Frontal cortex (tissue), 4 donors: ENCODE measurements around the gene RASGRP3. TPM values are rescaled to one million over a fixed set of nuclear protein-coding genes. Genes with fewer than 3 reads are reported as not detected.

Source experiments
- DNase-seq, 2 donors: peaks; one replicate each; pipeline ENCODE4 v3.0.0; 2012; ENCODE audit warnings: low spot score in 2 of 2
- FAIRE-seq: peaks from 2 replicates; lab custom pipeline; 2012; peaks lifted over from hg19 to GRCh38; lab: Jason Lieb, UNC
- total RNA-seq: library from RNA; depleted of rRNA; stranded (reverse); fragments of >200 nt; gene quantifications from one replicate; pipeline ENCODE4 v1.2.3, GENCODE V29; 2014
- donor health status: control.
- donor health status: control.
- donor health status: control.

Gene RASGRP3
- total RNA-seq, 1 donor from 2014 or later: 7.7 TPM

GRCh38 chr2:33559328-33559727, 82.9 kb downstream of the RASGRP3 start:
- no peak for FAIRE-seq

DNA sequence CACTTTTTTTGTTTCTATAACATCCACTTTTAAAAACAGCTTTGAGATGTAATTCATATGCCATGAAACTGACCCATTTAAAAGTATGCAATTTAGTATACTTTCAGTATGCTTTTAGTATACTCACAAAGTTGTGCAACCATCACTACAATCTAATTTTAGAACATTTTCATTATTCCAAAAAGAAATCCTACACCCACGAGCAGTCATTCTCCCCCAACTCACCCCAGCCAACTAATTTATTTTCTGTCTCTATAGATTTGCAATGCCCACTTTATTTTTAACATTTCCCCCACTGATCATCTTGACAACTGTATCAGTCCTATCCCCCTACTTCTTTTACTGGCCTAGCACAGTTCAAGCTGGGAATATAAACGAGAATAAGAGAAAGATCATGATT, 83.6 kb downstream of the RASGRP3 start:
- DNase-seq (no peak), FAIRE-seq (no peak)

More at GRCh38 chr2:33559328-33559727, 82.9 kb downstream of the RASGRP3 start:
- DNase-seq: no peak

GRCh38 chr2:33561872-33562271, 85.4 kb downstream of the RASGRP3 start:
- DNase-seq (no peak), FAIRE-seq (no peak)

GRCh38 chr2:33570681-33571080, 94.2 kb downstream of the RASGRP3 start:
- FAIRE-seq (no peak), DNase-seq (no peak)

DNA sequence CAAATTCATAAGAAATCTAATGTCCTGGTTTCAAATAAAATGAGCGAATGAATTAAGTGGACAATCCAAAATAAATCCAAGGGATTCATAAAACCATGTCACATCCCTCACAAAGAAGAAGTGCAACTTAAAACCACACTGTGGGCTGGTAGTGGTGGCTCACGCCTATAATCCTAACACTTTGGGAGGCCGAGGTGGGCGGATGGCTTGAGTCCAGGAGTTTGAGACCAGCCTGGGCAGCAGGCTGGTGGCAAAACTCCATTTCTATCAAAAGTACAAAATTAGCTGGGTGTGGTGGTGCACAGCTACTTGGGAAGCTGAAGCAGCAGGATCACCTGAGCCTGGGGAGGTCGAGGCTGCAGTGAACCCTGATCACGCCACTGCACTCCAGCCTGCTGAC, 97.2 kb downstream of the RASGRP3 start:
- DNase-seq (no peak), FAIRE-seq (no peak)

- FAIRE-seq: no peak
- no peak for DNase-seq
Measured at GRCh38 chr2:33577084-33577483, 100.6 kb downstream of the RASGRP3 start.

DNA sequence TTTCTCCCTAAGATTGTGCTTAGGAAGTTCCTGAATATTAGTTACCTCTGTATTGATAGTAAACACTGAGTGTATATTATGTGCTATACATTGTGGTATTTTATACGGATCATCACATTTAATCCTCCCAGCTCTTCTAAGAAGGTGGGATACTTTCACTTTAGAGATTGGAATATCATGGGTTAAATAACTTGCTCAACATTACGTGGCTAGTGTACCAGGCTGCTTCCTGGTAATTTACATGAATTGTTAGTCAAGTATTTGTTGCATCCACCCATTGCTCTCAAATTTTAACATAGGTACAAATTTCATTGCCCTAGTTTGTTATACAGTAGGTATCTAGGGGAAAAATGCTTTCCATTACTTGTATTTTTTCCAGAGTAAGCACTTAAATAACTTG, 101.2 kb downstream of the RASGRP3 start:
- FAIRE-seq (no peak), DNase-seq (no peak)

GRCh38 chr2:33579227-33579626, 102.8 kb downstream of the RASGRP3 start:
- no peak for FAIRE-seq
- no peak for DNase-seq

DNA sequence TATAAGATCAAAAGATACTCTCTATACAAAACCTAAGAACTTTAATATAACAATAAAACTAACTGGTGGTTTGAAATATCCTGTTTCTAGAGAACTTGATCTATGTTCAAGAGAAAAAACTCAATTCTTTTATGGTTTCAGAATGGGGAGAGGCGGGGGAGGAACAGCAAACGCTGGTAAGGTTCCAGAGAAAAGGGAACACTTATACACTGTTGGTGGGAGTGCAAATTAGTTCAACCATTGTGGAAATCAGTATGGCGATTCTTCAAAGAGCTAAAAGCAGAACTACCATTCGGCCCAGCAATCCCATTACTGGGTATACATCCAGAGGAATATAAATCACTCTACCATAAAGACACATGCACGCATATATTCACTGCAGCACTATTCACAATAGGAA, 105.4 kb downstream of the RASGRP3 start:
- FAIRE-seq: no peak

GRCh38 chr2:33583194-33583938, 106.9 kb downstream of the RASGRP3 start:
- peak; percentile 98 for FAIRE-seq
- peak; percentile 14 to 35 for DNase-seq

More for the DNA sequence above, 105.4 kb downstream of the RASGRP3 start:
- no peak for DNase-seq

DNA sequence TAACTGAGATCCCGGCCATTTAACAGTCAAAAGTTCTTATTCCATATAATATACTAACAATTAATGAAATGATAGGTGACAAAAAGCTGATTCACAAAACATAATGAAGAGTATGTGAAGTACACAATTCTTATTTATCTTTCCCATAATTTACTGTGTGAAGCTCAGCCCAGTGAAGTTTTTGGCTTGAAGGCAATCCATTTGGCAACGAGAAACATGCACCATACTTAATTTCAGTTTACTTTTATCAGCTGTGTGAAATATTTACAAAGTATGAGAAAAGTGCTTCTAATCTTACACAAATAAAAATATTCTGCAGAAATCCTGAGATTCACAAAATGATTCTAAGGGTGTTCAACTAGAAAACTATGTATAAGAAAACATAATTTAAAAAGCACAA, 110.3 kb downstream of the RASGRP3 start:
- no peak for FAIRE-seq

GRCh38 chr2:33588232-33588631, 111.8 kb downstream of the RASGRP3 start:
- FAIRE-seq (no peak), DNase-seq (no peak)

More for the DNA sequence above, 110.3 kb downstream of the RASGRP3 start:
- no peak for DNase-seq

GRCh38 chr2:33589444-33589843, 113.0 kb downstream of the RASGRP3 start:
- DNase-seq (no peak), FAIRE-seq (no peak)

- FAIRE-seq (peak; percentile 36), DNase-seq (no peak)
Measured at GRCh38 chr2:33595385-33595784, 118.9 kb downstream of the RASGRP3 start.

- FAIRE-seq (no peak), DNase-seq (no peak)
Measured at GRCh38 chr2:33597026-33597425, 120.6 kb downstream of the RASGRP3 start.

DNA sequence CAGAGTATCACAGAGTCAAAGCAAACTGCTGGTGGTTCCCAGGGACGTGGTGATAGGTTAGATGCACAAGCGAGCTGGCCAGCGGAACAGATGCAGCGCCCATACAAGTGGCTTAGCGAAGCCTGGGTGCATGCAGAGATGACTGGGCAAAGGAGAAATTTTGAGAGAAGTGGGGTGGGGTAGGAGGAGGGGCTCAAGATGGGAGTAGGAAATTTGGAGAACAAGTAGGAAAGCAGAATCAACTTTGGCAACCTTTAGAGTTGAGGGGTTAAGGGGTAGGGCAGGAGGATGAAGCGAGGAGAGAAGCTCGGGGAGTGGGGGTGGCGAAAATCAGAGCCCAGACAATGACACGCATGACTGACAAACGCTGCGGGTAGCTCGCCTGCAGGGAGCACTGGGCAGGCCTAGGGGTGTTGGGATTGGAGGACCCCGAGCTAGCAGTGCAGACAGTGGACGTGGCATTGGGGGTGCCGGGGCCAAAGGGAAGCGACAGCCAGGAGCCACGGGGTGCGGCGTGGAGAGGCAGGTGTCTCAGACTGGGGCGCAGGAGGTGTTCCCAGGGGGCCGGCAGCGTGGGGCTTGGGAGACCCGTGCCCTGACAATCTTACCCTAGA, 122.2 kb downstream of the RASGRP3 start:
- peak in 1 of 2 donors; percentile 18 for DNase-seq
- no peak for FAIRE-seq

GRCh38 chr2:33599175-33599942, 122.9 kb downstream of the RASGRP3 start, which contains the start of gene FAM98A:
Gene FAM98A, minus strand, starts transcription at chr2:33599299. Its CDS starts 78 bp downstream, at chr2:33599221.
- FAIRE-seq: no peak
- DNase-seq: peak; percentile 76 to 88

- DNase-seq: no peak
- FAIRE-seq: no peak
Measured at GRCh38 chr2:33599943-33600192, 123.4 kb downstream of the RASGRP3 start.

GRCh38 chr2:33602201-33602830, 125.9 kb downstream of the RASGRP3 start:
- no peak for FAIRE-seq
- DNase-seq: no peak

DNA sequence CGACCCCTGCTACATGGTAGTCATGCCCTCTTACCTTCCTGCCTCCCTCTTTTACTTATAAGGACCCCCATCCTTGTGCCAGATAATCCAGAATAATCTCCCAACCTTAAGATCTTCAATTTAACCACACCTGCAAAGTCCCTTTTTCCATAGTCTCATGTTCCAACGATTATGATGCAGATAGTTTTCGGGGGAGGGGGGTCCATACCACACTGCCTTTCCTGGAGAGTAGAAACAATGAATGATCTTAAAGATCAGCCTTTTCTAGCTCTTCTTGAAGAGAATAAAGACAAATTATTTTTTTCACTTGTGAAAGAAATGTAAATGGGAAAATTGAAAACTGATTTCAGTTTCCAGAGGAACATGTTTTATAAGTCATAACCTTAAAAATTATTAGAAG, 127.0 kb downstream of the RASGRP3 start:
- DNase-seq: no peak
- FAIRE-seq: no peak
